Stimulated activated CD8-positive, alpha-beta memory T cell treated with anti-CD3 and anti-CD28 coated beads, Interleukin-4, amount 100 ng/mL, for 24 hours (primary cell): Measurements from ENCODE around the gene SGO2.
"Not testable (repeated sequence)": the region's sequence is repeated elsewhere in the genome, so short reads cannot be mapped to it uniquely, and the experiment has no call there.

Experiments used
- DNase-seq: peaks from one replicate; pipeline ENCODE4 v3.0.0-alpha.2; 2020; ENCODE audit warnings: low read depth

SGO2 gene

DNA sequence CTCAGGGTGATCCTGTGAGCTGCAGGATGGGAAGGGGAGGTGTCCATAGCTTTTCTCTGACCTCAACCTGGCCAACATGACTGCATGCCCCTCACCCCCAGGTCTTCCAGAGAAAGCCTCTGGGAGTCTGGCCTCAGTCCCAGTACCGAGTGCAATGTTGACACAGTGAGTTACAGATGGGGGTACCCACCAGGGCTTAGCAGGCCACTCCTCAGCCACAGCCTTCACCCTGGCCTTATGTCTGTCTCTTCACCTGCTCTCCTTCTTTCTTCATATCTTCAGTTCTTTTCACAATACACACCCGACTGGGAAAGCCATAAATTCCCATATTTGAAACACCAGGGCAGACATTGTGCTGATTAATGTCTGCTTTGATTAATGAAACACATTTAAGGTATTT lies 93.3 kb downstream of the SGO2 start:
- no peak for DNase-seq

- DNase-seq = no peak
These were observed 94.8 kb downstream of the SGO2 start for GRCh38 chr2:200620606-200621390.

- no peak for DNase-seq
These were observed 96.1 kb downstream of the SGO2 start for GRCh38 chr2:200622106-200622505.

GRCh38 chr2:200624026-200624425 lies 98.0 kb downstream of the SGO2 start:
- no peak for DNase-seq

DNA sequence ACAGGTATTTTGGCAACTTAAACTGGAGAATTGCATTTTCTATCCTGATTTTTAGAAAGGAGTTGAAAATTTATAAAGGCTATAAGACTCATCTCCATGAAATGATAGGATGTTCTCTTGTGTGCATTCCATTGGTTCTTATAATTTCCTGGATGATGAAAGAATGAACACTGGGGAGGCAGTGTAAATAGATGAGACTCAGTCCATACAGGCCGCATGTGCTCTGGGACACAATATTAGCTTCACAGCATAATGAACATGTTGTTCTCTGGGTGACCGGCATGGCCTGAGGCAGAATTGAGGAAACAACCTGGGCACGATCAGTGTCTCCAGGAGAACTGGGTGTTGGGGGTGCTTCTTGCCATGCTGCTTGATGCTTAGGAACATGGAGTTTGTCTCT lies 98.7 kb downstream of the SGO2 start:
- no peak for DNase-seq

DNA sequence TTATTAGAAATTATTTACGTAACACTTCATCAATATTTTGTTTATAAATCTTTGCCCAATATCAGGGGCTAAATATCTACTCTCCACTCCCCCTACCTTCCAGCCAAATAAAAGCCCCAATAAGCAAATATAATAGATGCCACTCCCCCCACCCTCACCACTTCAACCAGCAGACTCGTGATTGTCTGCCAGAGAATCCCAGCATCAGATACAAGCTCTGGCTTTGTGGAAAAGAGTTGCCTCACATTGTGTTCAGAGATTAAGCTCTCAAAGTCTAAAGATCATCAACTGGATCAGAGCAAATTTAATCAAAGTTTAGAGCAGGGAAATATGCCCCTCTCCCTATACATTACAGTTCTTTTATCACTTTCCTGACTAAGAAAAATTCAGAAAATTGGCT lies 99.3 kb downstream of the SGO2 start:
- DNase-seq = no peak

DNA sequence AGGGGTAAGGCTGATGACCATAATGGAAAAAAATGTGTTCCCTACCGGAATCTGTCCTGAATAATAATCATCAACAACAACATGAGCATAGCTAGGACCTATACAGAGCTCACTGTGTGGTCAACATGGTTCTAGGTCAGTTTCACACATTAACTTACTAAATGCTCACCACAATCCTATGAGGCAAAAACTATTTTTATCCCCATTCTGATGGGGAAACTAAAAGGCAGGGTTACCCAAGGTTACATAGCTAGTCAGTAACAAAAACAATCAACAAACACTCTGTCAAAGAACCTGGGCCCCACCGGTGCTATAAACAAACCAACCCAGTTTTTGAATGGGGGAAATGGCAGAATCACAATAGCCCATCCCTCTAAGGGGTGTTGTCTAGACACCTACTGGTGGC lies 100.0 kb downstream of the SGO2 start:
- DNase-seq = no peak

DNA sequence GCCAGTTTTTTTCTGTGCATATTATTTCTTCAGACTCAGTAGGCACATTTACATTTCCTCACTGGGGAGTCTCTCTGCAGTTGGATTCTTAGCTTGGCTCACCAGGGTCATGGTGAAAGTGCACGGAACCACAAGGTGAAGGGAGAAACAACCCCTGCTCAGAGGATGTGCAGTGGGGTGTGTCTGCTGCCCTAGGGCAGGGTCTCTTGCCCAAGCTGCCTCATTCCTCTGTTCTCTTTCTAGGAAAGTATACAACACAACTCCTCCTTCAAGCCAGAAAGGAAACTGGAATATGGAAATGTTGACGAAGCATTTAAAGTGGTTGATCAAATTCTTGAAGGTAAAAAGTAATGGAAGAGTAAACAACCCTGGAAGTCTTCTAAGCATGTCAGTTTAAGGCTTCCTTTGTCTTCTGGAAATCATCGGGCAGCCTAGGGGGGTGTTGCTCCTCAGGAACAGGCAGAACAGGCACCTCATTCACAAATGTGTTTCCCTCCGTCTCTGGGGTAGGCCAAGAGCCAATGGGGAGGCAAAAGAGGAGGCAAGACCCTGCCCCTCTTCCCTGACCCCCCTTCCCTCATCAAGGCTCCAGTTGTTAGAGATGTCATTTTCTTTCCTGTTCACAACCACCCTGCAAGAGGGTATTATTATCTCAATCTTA lies 101.2 kb downstream of the SGO2 start:
- no peak for DNase-seq

DNA sequence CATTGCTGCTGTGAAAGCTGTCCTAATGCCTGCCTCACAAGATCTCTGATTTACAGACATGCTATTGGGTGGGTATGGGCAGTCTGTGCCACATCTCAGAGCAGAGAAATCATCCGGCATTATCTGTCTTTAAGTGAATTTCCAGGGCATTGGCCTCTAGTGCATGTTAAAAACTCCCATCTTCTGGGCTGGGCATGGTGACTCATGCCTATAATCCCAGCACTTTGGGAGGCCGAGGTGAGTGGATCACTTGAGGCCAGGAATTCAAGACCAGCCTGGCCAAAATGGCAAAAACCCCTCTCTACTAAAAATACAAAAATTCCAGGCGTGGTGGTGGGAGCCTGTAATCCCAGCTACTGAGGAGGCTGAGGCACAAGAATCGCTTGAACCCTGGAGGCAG lies 102.5 kb downstream of the SGO2 start:
- not testable (repeated sequence) for DNase-seq

GRCh38 chr2:200631287-200631686 lies 105.3 kb downstream of the SGO2 start:
- DNase-seq = no peak
